HFFc6 (cell line): ENCODE results near the gene COLEC11. TPM values are rescaled to one million over a fixed set of nuclear protein-coding genes. Genes with fewer than 3 reads are reported as not detected.

Source experiments
- DNase-seq: peaks from one replicate; pipeline ENCODE4 v3.0.0-alpha.2; 2018
- H3K27ac Mint-ChIP-seq: 2 replicates; pipeline ENCODE4 v1.8.0; 2020; ENCODE audit warnings: mild to moderate bottlenecking, mixed read lengths
- H3K27me3 Mint-ChIP-seq: 2 replicates; pipeline ENCODE4 v1.8.0; 2021; ENCODE audit warnings: mild to moderate bottlenecking, moderate library complexity, mixed read lengths; ENCODE audit not compliant: insufficient read depth
- H3K36me3 Mint-ChIP-seq: 2 replicates; pipeline ENCODE4 v1.8.0; 2021; ENCODE audit warnings: low read depth, mixed read lengths
- H3K4me1 Mint-ChIP-seq: 2 replicates; pipeline ENCODE4 v1.8.0; 2020; ENCODE audit warnings: low read depth, mixed read lengths
- H3K4me3 Mint-ChIP-seq: 2 replicates; pipeline ENCODE4 v1.8.0; 2020; ENCODE audit warnings: mild to moderate bottlenecking, moderate library complexity, mixed read lengths
- H3K9me3 Mint-ChIP-seq: 2 replicates; pipeline ENCODE4 v1.8.0; 2020; ENCODE audit warnings: mild to moderate bottlenecking, mixed read lengths
- CTCF ChIP-seq: fragments of 200-600 bp; sonication (generic); IDR thresholded peaks from 2 replicates; pipeline ENCODE4 v1.5.0; 2021; ENCODE audit warnings: antibody characterized with exemption, mild to moderate bottlenecking
- total RNA-seq, 6 experiments: library from RNA; stranded (reverse); fragmentation: NEBNext Ultra II Directional; extraction: Animal tissue kit (Norgen Biotek cat#: 25700); gene quantifications; 2 replicates in 1 of 6; 3 replicates in 5 of 6; pipeline ENCODE4 v1.2.3, GENCODE V29; 2021

Gene COLEC11
- total RNA-seq, 6 experiments from 2014 or later, result not detected

GRCh38 chr2:3652896-3653625 lies 58.1 kb downstream of the COLEC11 start:
- no peak overlapping the region for H3K27ac Mint-ChIP-seq
- no peaks in the 10 kb centered on the region for H3K9me3 Mint-ChIP-seq
- peaks cover 10% of the 10 kb centered on the region; the same call in 1 of the 2 replicates for H3K4me1 Mint-ChIP-seq
- no peak for DNase-seq
- H3K27me3 Mint-ChIP-seq, result peaks cover 19% of the 10 kb centered on the region
- no peaks in the 10 kb centered on the region for H3K36me3 Mint-ChIP-seq
- no peak for TF ChIP-seq CTCF
- H3K4me3 Mint-ChIP-seq, result no peak overlapping the region

GRCh38 chr2:3654011-3654410 lies 59.1 kb downstream of the COLEC11 start:
- TF ChIP-seq CTCF, result no peak
- H3K27me3 Mint-ChIP-seq, result peaks cover 19% of the 10 kb centered on the region
- no peaks in the 10 kb centered on the region for H3K36me3 Mint-ChIP-seq
- H3K9me3 Mint-ChIP-seq, result no peaks in the 10 kb centered on the region
- no peak overlapping the region for H3K4me3 Mint-ChIP-seq
- DNase-seq, result no peak
- H3K27ac Mint-ChIP-seq, result no peak overlapping the region
- peaks cover 10% of the 10 kb centered on the region; the same call in 1 of the 2 replicates for H3K4me1 Mint-ChIP-seq

- Mint-ChIP-seq H3K27ac (no peak overlapping the region), H3K9me3 (no peaks in the 10 kb centered on the region), H3K4me3 (no peak overlapping the region), H3K36me3 (no peaks in the 10 kb centered on the region), H3K4me1 (peaks cover 16% of the 10 kb centered on the region; the same call in 1 of the 2 replicates), H3K27me3 (peaks cover 14% of the 10 kb centered on the region)
- DNase-seq, result no peak
- TF ChIP-seq CTCF, result no peak
These were observed 59.8 kb downstream of the COLEC11 start for GRCh38 chr2:3654531-3655225.

- Mint-ChIP-seq H3K9me3 (no peaks in the 10 kb centered on the region), H3K27ac (no peak overlapping the region), H3K27me3 (peaks cover 14% of the 10 kb centered on the region), H3K4me3 (no peak overlapping the region), H3K36me3 (no peaks in the 10 kb centered on the region), H3K4me1 (peaks cover 23% of the 10 kb centered on the region)
- no peak for DNase-seq
- TF ChIP-seq CTCF, result no peak
These were observed 61.2 kb downstream of the COLEC11 start for GRCh38 chr2:3655871-3656761.
